ENCODE measurements around the gene SPATA31A3.
"Not testable (repeated sequence)": the region's sequence is repeated elsewhere in the genome, so short reads cannot be mapped to it uniquely, and the experiment has no call there.

DNA sequence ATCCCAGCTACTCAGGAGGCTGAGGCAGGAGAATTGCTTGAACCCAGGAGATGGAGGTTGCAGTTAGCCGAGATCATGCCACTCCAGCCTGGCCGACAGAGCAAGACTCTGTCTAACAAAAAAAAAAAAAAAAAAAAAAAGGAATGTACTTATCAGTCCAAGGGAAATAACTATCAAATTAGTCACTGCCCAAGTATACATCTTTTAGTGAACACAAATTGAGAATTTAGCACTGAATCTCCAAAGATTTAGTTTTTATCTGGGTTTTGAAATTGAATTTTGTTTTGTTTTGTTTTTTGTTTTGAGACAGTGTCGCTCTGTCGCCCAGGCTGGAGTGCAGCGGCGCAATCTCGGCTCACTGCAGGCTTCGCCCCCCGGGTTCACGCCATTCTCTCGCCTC is 39.8 kb downstream of the SPATA31A3 start:
- not testable (repeated sequence) for TF ChIP-seq RCOR1 (IDR thresholded peaks at IDR 0.05; ENCODE audit: low read depth, low read length); GATA3 (IDR thresholded peaks at IDR 0.05; ENCODE audit: borderline replicate concordance); POLR2A (IDR thresholded peaks at IDR 0.05; ENCODE audit: low read length); SREBF2 (IDR thresholded peaks at IDR 0.05); HDAC2 (IDR thresholded peaks at IDR 0.05); NR3C1 (IDR thresholded peaks at IDR 0.05); MYC (IDR thresholded peaks at IDR 0.05; ENCODE audit: borderline replicate concordance, low read length); MAFK (IDR thresholded peaks at IDR 0.05; ENCODE audit: partially characterized antibody); SMC3 (IDR thresholded peaks at IDR 0.05); BHLHE40 (IDR thresholded peaks at IDR 0.05; ENCODE audit: low read depth, low read length); CHD2 (IDR thresholded peaks at IDR 0.05; ENCODE audit: low read length, partially characterized antibody); RFX5 (IDR thresholded peaks at IDR 0.05)
- TF ChIP-seq, protein P1, sequence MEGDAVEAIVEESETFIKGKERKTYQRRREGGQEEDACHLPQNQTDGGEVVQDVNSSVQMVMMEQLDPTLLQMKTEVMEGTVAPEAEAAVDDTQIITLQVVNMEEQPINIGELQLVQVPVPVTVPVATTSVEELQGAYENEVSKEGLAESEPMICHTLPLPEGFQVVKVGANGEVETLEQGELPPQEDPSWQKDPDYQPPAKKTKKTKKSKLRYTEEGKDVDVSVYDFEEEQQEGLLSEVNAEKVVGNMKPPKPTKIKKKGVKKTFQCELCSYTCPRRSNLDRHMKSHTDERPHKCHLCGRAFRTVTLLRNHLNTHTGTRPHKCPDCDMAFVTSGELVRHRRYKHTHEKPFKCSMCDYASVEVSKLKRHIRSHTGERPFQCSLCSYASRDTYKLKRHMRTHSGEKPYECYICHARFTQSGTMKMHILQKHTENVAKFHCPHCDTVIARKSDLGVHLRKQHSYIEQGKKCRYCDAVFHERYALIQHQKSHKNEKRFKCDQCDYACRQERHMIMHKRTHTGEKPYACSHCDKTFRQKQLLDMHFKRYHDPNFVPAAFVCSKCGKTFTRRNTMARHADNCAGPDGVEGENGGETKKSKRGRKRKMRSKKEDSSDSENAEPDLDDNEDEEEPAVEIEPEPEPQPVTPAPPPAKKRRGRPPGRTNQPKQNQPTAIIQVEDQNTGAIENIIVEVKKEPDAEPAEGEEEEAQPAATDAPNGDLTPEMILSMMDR (IDR thresholded peaks at IDR 0.05), result not testable (repeated sequence)
- TF ChIP-seq, protein P2, sequence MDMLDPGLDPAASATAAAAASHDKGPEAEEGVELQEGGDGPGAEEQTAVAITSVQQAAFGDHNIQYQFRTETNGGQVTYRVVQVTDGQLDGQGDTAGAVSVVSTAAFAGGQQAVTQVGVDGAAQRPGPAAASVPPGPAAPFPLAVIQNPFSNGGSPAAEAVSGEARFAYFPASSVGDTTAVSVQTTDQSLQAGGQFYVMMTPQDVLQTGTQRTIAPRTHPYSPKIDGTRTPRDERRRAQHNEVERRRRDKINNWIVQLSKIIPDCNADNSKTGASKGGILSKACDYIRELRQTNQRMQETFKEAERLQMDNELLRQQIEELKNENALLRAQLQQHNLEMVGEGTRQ (IDR thresholded peaks at IDR 0.05), result not testable (repeated sequence)
